ENCODE measurements around the gene CYBA. TPM values are rescaled to one million over a fixed set of nuclear protein-coding genes. Genes with fewer than 3 reads are reported as not detected.
A peak's percentile ranks its signal among the peaks of the same experiment; 100 is the strongest.

The CYBA gene
- total RNA-seq, 1 donor from 2014 or later = 233 TPM

- Mint-ChIP-seq H3K36me3 (ENCODE audit: low read depth) (peaks cover 53% of the 10 kb centered on the region), H3K4me3 (ENCODE audit: low read depth) (no peak overlapping the region), H3K27ac (no peak overlapping the region), H3K4me1 (ENCODE audit: low read depth) (peaks cover 5% of the 10 kb centered on the region), H3K27me3 (ENCODE audit: low read depth) (no peaks in the 10 kb centered on the region), H3K9me3 (no peaks in the 10 kb centered on the region)
- no peak for DNase-seq (ENCODE audit: low spot score)
- intact Hi-C loops (cut with micrococcal nuclease) = no loop called here
These were observed 50.9 kb downstream of the CYBA start for GRCh38 chr16:88599825-88600538.

- no peaks in the 10 kb centered on the region for H3K27me3 Mint-ChIP-seq (ENCODE audit: low read depth)
- no peak overlapping the region for H3K27ac Mint-ChIP-seq
- no peaks in the 10 kb centered on the region for H3K9me3 Mint-ChIP-seq
- H3K4me1 Mint-ChIP-seq (ENCODE audit: low read depth) = peaks cover 7% of the 10 kb centered on the region
- intact Hi-C loops (cut with micrococcal nuclease) = no loop called here
- H3K36me3 Mint-ChIP-seq (ENCODE audit: low read depth) = peaks cover 57% of the 10 kb centered on the region
- DNase-seq (ENCODE audit: low spot score) = no peak
- H3K4me3 Mint-ChIP-seq (ENCODE audit: low read depth) = no peak overlapping the region
These were observed 51.6 kb downstream of the CYBA start for GRCh38 chr16:88599092-88599733.

GRCh38 chr16:88597856-88598491 lies 52.9 kb downstream of the CYBA start:
- Mint-ChIP-seq H3K9me3 (no peaks in the 10 kb centered on the region), H3K4me3 (ENCODE audit: low read depth) (no peak overlapping the region), H3K4me1 (ENCODE audit: low read depth) (peaks cover 7% of the 10 kb centered on the region), H3K27ac (no peak overlapping the region), H3K36me3 (ENCODE audit: low read depth) (peaks cover 60% of the 10 kb centered on the region), H3K27me3 (ENCODE audit: low read depth) (no peaks in the 10 kb centered on the region)
- intact Hi-C loops (cut with micrococcal nuclease) = no loop called here
- no peak for DNase-seq (ENCODE audit: low spot score)

GRCh38 chr16:88596483-88596882 lies 54.4 kb downstream of the CYBA start:
- no peak overlapping the region for H3K27ac Mint-ChIP-seq
- no peak for DNase-seq (ENCODE audit: low spot score)

GRCh38 chr16:88595921-88596320 lies 54.9 kb downstream of the CYBA start:
- intact Hi-C loops (cut with micrococcal nuclease) = no loop called here

More at GRCh38 chr16:88596483-88596882, 54.4 kb downstream of the CYBA start:
- H3K9me3 Mint-ChIP-seq = no peaks in the 10 kb centered on the region
- H3K36me3 Mint-ChIP-seq (ENCODE audit: low read depth) = peaks cover 57% of the 10 kb centered on the region
- H3K4me3 Mint-ChIP-seq (ENCODE audit: low read depth) = no peak overlapping the region
- no peaks in the 10 kb centered on the region for H3K27me3 Mint-ChIP-seq (ENCODE audit: low read depth)
- intact Hi-C loops (cut with micrococcal nuclease) = no loop called here
- H3K4me1 Mint-ChIP-seq (ENCODE audit: low read depth) = peaks cover 15% of the 10 kb centered on the region

GRCh38 chr16:88595101-88595500 lies 55.8 kb downstream of the CYBA start:
- no peak for DNase-seq (ENCODE audit: low spot score)
- no peak overlapping the region for H3K27ac Mint-ChIP-seq
- intact Hi-C loops (cut with micrococcal nuclease) = no loop called here
- H3K36me3 Mint-ChIP-seq (ENCODE audit: low read depth) = peaks cover 53% of the 10 kb centered on the region
- H3K9me3 Mint-ChIP-seq = no peaks in the 10 kb centered on the region
- H3K4me1 Mint-ChIP-seq (ENCODE audit: low read depth) = peaks cover 16% of the 10 kb centered on the region
- H3K4me3 Mint-ChIP-seq (ENCODE audit: low read depth) = no peak overlapping the region
- H3K27me3 Mint-ChIP-seq (ENCODE audit: low read depth) = no peaks in the 10 kb centered on the region

More at GRCh38 chr16:88595921-88596320, 54.9 kb downstream of the CYBA start:
- H3K9me3 Mint-ChIP-seq = no peaks in the 10 kb centered on the region
- H3K27ac Mint-ChIP-seq = peak overlapping the region; percentile 19
- DNase-seq (ENCODE audit: low spot score) = no peak
- peaks cover 15% of the 10 kb centered on the region for H3K4me1 Mint-ChIP-seq (ENCODE audit: low read depth)
- H3K4me3 Mint-ChIP-seq (ENCODE audit: low read depth) = no peak overlapping the region
- no peaks in the 10 kb centered on the region for H3K27me3 Mint-ChIP-seq (ENCODE audit: low read depth)
- peaks cover 55% of the 10 kb centered on the region for H3K36me3 Mint-ChIP-seq (ENCODE audit: low read depth)

GRCh38 chr16:88593910-88594309 lies 56.9 kb downstream of the CYBA start:
- no peak overlapping the region for H3K27ac Mint-ChIP-seq
- intact Hi-C loops (cut with micrococcal nuclease) = no loop called here
- DNase-seq (ENCODE audit: low spot score) = no peak
- H3K4me1 Mint-ChIP-seq (ENCODE audit: low read depth) = peaks cover 27% of the 10 kb centered on the region
- H3K4me3 Mint-ChIP-seq (ENCODE audit: low read depth) = no peak overlapping the region
- no peaks in the 10 kb centered on the region for H3K27me3 Mint-ChIP-seq (ENCODE audit: low read depth)
- peaks cover 53% of the 10 kb centered on the region for H3K36me3 Mint-ChIP-seq (ENCODE audit: low read depth)
- no peaks in the 10 kb centered on the region for H3K9me3 Mint-ChIP-seq

- intact Hi-C loops (cut with micrococcal nuclease) = no loop called here
These were observed 57.4 kb downstream of the CYBA start for GRCh38 chr16:88593489-88593888.

More at GRCh38 chr16:88593489-88593888, 57.4 kb downstream of the CYBA start:
- no peaks in the 10 kb centered on the region for H3K9me3 Mint-ChIP-seq
- no peak for DNase-seq (ENCODE audit: low spot score)
- peaks cover 56% of the 10 kb centered on the region for H3K36me3 Mint-ChIP-seq (ENCODE audit: low read depth)
- no peaks in the 10 kb centered on the region for H3K27me3 Mint-ChIP-seq (ENCODE audit: low read depth)
- H3K4me1 Mint-ChIP-seq (ENCODE audit: low read depth) = peaks cover 31% of the 10 kb centered on the region
- H3K4me3 Mint-ChIP-seq (ENCODE audit: low read depth) = no peak overlapping the region
- no peak overlapping the region for H3K27ac Mint-ChIP-seq

Other genes with a start within 250 kb of the CYBA start
- gene ZFPM1, start 197.8 kb downstream of the CYBA start, total RNA-seq = 12.9 and 14.5 TPM in 2 replicates
- gene ZC3H18, start 80.7 kb downstream of the CYBA start, total RNA-seq = 93.9 and 101 TPM in 2 replicates
- not detected in 2 replicates for gene IL17C, start 12.5 kb downstream of the CYBA start, total RNA-seq
- gene MVD, start 12.0 kb upstream of the CYBA start, total RNA-seq = 132 and 137 TPM in 2 replicates
- gene SNAI3, start 35.5 kb upstream of the CYBA start, total RNA-seq = 2.0 and 2.3 TPM in 2 replicates
- 39.9 and 52.1 TPM in 2 replicates for gene RNF166, start 55.4 kb upstream of the CYBA start, total RNA-seq
- gene CTU2, start 55.5 kb upstream of the CYBA start, total RNA-seq = 43.8 and 43.9 TPM in 2 replicates
- 240 and 255 TPM in 2 replicates for gene PIEZO1, start 134.2 kb upstream of the CYBA start, total RNA-seq
- gene CDT1, start 152.7 kb upstream of the CYBA start, total RNA-seq = 79.9 and 90.9 TPM in 2 replicates
- gene APRT, start 160.9 kb upstream of the CYBA start, total RNA-seq = 294 and 300 TPM in 2 replicates
- 26.1 and 27.8 TPM in 2 replicates for gene GALNS, start 205.9 kb upstream of the CYBA start, total RNA-seq
- 56.5 and 57.5 TPM in 2 replicates for gene TRAPPC2L, start 206.1 kb upstream of the CYBA start, total RNA-seq
- not detected in 2 replicates for gene PABPN1L, start 215.6 kb upstream of the CYBA start, total RNA-seq